HL-60/S4 treated with retinoic acid at 250 ng/mL for 4 days and 3 days (cell line): Measurements from ENCODE around the gene CTAGE6.
"Not testable (repeated sequence)": the region's sequence is repeated elsewhere in the genome, so short reads cannot be mapped to it uniquely, and the experiment has no call there.

ENCODE experiments used
- in situ Hi-C: fragments of 300-500 bp; cut with MboI; formaldehyde crosslinking; loops from 2 replicates; pipeline ENCODE4 v1.7.0; 2022; ENCODE audit warnings: low sequenced_read_pairs

CTAGE6 gene, protein sequence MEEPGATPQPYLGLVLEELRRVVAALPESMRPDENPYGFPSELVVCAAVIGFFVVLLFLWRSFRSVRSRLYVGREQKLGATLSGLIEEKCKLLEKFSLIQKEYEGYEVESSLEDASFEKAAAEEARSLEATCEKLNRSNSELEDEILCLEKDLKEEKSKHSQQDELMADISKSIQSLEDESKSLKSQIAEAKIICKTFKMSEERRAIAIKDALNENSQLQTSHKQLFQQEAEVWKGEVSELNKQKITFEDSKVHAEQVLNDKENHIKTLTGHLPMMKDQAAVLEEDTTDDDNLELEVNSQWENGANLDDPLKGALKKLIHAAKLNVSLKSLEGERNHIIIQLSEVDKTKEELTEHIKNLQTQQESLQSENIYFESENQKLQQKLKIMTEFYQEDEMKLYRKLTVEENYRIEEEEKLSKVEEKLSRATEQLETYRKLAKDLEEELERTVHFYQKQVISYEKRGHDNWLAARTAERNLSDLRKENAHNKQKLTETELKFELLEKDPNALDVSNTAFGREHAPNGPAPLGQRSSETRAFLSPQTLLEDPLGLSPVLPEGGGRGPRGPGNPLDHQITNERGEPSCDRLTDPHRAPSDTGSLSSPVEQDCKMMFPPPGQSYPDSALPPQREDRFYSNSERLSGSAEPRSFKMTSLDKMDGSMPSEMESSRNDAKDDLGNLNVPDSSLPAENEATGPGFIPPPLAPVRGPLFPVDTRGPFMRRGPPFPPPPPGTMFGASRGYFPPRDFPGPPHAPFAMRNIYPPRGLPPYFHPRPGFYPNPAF

DNA sequence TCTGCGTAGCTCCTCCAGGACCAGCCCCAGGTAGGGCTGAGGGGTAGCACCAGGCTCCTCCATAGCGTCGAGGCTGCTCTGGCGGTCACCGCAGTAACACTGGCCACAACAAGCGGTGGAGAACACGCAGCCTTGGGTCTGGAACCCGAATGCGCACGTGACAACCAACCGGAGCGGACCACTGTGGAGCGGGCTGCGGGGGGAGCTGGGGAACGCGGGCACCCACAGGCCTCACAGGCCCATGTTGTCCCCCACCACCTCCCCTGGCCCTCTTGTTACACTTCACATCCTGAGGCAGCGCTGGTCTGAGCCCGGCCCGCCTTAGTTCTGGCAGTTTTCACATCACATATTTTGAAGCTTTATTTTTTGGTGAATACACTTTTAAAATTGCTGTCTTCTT lies at the start of gene CTAGE6:
Gene CTAGE6 (minus strand): TSS at position 101 of the 400 bp plus-strand sequence. CDS start 38 bp downstream, at position 63.
- in situ Hi-C loops = not testable (repeated sequence)

DNA sequence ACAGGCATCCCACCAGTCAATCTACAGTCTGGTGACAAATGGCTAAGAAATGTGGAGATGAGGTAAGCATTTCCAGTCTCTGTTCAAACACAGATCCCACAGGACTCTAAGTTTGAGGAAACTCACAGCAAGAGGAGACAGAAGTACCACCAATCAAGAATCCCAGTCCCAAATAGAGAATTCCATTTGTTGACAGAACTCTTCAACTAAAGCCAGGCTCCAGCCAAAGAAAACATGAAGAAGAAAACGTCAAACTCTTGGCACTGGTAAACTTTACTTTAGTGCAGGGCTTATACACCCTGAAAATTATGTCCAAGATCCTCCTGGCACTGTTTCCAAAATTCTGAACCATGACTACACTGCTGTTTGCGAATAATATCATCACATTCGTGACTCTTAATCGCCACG lies 49.2 kb upstream of the CTAGE6 start:
- in situ Hi-C loops = not testable (repeated sequence)

DNA sequence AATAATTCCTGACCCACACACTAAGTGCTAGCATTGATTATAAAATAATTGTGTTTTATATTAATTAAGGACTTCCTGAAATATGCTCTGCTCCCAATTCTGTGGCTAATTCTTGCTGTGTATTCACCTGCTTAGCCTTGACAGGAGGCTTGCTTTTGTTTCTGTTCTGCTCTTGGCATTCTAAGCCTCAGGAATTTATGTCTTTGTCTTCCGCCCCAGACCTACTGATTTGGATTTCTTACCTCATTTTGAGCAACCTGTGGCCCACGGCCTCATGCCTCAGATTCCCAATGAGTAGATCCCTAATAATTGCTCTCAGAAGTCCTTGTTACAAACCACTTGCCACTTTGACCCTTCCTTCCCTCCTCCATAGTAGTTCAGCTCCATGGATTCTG lies 40.4 kb upstream of the CTAGE6 start:
- in situ Hi-C loops = not testable (repeated sequence)

DNA sequence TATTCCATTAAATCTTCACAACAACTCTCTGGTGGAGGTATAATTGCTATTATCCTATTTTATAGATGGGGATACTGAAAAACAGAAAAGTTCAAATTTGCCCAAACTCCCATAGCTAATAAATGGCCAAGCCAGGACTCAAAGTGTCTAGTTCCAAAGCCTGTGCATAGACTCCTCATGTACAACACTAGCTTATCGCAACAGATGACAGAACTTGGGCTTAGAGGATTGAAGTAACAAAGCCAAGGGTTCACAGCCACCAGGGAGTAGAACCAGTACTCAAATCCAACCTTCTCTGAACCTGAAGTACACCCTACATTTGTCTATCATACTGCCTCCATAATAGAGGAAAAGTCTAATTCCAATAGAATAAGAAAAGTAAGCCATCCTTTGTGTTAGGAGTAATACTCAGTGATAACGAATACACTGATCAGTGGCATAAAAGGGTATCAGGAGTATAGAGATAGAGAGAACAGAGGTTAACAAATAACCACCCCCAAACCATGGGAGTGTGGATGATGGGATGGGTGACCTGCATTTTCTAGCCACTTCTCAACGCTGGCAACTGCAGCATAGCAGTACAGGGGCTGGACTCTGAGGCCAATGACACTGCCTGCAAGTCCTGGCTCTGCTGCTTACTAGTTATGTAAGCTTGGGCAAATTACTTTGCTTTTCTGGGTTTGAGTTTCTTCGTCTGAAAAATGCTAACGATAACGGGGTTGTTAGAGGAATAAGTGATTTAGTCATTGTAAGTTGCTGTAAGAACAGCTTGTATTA lies 39.8 kb upstream of the CTAGE6 start:
- in situ Hi-C loops = not testable (repeated sequence)

DNA sequence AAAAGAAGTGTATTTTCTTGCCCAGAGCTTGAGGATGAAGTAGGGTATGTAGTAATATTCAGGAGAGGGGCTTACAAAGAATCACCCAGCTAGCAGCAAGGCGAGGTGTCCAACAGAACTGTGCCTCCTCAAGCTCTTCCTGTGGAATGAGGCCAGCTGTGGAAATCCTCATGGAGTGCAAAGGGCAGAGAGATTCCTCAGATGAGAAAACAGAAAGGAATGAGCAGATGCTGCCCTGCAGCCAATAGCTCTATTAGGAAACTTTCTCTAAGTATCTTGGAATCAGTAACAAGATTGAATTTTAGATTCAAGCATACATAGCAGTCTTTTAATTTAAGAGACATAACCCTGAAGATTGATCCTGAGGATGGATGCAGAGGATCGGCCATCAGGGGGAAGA lies 38.2 kb upstream of the CTAGE6 start:
- in situ Hi-C loops = not testable (repeated sequence)

DNA sequence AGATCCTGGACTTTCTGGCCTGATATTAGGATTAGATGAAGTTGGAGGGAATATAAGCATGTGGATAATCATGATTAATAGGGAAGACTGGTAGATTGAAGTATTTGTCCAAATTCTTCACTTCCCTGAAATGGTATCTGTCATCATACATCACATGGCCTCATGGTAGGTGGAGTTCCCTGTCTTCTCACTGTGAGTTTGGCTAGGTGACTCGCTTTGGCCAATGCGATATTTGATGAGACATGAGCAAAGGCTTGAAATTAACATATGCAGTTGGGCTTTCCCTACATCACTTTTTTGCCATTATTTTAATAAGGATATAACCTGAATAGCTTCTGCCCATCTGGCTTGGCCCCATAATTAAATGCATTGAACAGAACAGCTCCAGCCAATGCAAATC lies 35.1 kb upstream of the CTAGE6 start:
- in situ Hi-C loops = not testable (repeated sequence)

DNA sequence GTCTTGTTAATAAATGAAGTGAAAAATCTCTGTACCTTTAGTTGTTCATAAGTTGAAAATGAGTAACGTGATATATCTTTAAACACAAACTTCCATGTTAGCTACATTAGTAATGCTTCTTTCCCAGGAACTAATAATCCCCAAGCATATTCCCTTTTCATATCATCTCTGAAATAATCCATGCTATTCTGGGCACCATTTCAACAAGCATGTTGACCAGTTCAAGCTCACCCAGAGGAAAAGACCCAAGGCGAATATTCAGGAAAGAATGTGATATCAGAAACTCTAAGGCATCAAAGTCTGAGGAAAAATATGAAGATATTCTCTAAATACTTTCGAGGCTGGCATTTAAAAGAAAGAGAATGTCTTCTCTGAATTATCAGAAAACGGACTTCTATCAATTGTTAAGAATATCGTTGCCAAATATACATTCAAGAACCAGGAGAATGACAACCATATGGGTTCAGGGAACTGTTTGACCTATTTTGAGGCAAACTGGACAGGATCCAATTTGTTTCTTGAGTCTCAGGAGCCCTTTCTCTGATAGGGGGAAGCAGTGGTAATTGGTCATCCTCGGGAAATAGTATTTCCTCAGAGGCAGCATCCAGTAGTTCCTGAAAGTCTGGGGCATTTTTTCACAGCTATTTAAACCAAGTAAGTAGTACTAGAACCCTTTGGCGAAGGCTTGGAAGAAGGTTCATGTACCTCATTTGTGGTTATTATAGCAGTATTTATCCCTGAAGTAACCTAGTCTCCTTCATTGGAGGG lies 28.1 kb upstream of the CTAGE6 start:
- in situ Hi-C loops = not testable (repeated sequence)

DNA sequence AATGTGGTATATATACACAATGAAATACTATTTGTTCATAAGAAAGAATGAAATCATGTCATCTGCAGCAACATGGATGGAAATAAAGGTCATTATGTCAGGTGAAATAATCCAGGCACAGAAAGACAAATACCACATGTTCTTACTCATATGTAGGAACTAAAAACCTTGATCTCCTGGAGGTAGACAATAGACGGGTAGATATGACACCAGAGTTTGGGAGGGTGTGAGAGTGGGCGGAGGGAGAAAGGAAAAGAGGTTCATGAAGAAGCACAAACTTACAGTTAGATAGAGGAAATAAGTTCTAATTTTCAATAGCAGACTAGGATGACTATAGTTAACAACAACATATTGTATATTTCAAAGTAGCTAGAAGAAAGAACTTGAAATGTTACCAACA lies 22.1 kb upstream of the CTAGE6 start:
- in situ Hi-C loops = not testable (repeated sequence)

DNA sequence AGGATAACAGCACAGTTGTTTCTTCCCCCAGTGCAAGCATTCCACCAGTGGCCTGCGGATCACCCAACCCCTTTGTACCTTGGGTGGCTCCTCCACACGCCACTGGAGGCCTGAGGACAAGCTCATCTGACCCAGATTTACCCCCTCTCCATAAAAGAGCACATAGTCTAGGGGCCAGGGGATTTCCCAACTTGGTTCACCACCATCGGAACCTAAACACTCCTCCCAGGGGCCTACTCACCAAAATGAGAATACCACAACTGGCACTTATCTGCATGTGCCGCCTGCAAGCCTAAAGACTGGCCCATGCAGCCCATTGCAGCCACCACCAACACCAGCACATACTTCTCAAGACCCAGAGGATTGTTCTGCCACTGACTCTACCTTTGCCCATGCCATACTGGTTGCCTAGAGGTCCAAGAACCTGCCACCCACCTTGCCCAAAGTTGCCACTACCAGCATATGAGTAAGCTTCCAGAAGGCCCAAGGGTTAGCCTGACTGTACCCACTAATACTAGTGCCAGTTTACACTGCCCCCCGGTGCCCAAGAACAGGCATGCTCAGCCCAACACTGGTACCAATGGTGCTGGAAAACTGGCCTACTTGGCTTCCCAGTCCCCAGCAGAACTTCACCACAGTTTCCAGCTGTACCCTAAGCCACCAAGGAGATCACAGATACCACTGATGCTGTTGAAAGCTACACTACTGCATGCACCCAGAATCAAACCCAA lies 15.4 kb upstream of the CTAGE6 start:
- in situ Hi-C loops = not testable (repeated sequence)

DNA sequence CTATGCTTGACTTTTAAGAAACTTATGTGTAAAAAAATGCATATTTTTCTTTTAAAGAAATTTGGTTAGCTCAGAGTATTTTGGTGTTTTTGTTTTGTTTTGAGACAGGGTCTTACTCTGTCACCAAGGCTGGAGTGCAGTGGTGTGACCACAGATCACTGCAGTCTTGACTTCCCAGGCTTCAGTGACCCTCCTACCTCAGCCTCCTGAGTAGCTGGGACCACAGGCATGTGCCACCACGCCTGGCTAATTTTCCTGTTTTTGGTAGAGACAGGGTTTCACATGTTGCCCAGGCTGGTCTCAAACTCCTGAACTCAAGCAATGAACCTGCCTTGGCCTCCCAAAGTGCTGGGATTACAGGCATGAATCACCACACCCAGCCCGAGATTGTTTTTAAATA lies 10.0 kb upstream of the CTAGE6 start:
- in situ Hi-C loops = not testable (repeated sequence)

DNA sequence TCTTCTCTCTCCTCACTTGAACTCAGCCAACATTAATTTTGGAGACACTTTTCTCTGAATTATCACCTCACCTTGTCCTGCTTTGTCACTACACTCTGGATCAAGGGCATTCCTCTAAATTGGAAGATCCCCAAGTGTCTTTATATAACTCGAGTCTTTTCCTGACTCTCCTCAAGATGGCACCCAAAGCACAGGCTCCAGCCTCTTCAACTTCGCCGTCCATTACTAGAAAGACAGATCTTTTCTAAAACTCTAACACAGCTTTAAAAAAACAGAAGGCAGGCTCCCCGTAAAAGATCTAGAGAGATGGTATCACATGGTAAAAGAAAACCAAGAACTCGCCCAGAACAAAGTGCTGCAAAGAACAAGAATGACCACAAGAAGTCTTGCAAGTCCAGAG lies 8.2 kb upstream of the CTAGE6 start:
- in situ Hi-C loops = not testable (repeated sequence)

DNA sequence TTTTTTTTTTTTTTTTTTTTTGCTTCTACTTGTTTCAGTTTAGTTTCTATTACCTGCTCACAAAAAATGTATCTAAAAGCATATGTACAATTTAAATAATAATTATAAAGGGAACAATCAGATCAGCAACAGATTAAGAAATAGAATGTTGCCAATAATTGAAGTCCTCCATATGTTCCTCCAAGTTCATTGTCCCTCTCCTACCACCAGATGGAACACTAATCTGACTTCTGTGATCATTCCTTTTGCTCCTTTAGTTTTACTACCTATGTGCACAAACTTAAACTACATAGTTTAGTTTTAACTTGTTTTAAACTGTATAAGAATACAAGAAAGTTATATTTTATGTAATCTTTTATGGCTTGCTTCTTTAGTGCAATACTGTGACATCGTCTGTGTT lies 5.6 kb upstream of the CTAGE6 start:
- in situ Hi-C loops = not testable (repeated sequence)

DNA sequence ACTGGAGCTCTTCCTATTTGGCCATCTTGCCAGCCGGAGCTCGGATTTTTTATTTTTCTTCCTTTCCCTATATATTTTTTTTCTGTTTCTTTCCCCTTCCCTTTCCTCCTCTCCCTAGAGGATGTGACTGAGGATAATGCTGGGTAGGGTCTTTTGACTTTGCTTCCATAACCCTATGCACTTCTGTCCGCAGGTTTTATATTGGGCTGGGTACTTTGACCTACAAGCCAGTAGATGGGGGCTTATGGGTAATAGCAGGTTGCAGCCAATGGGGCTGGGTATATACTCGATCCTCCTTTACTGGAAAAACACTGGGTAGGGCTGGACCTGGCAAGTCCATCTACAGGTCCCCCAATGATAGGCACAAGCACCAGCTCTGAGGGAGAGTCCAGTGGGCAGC lies 12.2 kb downstream of the CTAGE6 start:
- in situ Hi-C loops = not testable (repeated sequence)

DNA sequence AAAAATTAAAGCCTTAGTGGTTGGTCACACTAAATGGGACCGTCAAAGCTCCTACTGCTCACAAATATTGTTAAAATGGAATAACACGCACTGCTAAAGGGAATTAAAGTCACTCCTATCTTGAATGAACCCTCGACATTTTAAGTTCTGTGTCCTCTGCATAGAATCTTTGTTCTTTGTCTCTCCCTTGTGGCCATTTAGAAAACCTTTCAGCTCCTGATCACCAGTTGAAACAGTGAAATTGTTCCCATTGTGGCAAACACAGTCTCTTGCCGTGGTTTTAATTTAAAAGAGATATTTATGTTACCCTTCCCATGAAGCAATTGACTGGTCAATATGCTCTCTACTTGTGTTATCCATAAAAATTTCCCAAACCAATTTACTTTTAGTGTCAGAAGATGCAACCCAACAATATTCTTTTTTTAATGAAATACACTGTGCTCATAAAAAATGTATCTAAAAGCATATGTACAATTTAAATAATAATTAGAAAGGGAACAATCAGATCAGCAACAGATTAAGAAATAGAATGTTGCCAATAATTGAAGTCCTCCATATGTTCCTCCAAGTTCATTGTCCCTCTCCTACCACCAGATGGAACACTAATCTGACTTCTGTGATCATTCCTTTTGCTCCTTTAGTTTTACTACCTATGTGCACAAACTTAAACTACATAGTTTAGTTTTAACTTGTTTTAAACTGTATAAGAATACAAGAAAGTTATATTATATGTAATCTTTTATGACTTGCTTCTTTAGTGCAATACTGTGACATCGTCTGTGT lies 20.3 kb downstream of the CTAGE6 start:
- in situ Hi-C loops = not testable (repeated sequence)

DNA sequence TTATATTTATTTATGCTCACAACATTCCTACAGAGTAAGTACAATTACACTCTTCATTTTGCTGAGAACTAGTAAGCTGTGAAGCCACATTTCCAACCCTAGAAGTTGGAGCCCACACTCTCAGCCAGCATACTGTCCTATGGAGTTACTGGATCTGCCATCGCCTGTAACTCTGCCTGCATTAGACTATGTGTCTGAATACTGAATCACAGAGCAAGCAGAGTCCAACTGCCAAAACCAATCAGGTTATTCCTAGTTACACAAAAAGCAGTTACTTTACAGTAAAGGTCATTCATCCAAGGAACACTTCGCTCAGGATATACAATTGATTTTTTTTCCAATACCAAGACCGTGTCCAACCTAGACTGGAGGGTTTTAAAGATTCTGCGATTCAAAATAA lies 21.5 kb downstream of the CTAGE6 start:
- in situ Hi-C loops = no loop called here

DNA sequence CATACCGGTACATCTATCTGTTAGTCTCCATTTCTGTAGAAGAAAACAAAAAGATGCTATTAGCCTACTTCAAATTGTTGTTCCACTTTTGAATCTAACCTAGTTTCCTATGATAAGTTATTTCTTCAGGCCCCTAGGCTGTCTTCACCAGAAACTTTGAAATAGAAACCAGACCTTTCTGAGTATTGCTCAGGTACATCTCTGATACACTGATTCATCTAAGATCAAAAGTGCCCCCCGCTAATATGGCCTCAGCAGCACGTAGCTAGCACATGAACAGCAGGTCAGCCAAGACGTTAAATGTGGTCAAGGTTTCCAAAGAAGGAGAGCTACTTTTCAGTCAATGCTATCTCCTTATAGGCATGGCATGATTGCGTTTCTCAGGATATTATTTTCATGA lies 23.6 kb downstream of the CTAGE6 start:
- in situ Hi-C loops = no loop called here

DNA sequence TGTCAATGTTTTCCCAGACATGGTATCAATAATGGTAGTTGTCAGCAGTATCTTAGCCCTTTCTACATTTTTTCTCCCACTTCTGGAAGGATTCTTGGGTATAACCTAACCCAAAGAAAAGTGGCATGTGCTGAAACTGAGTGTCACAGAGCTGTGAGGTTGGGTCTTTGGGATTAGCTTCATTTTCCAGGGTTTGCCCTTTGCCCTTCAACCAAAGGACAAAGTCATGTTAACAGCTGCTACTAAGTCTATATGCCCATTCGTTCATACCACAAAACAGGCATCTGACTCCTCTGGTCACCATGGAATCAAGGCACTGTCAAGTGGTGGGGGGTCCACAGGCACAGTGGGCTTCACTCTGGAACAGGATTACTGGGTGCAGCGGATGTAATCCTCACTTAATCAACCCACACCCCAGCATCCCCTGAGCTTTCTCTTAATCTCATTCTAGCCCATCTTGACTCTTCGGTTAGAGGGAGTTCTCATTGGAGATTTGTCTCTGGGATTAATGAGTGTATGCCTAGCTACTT lies 29.1 kb downstream of the CTAGE6 start:
- in situ Hi-C loops = no loop called here

DNA sequence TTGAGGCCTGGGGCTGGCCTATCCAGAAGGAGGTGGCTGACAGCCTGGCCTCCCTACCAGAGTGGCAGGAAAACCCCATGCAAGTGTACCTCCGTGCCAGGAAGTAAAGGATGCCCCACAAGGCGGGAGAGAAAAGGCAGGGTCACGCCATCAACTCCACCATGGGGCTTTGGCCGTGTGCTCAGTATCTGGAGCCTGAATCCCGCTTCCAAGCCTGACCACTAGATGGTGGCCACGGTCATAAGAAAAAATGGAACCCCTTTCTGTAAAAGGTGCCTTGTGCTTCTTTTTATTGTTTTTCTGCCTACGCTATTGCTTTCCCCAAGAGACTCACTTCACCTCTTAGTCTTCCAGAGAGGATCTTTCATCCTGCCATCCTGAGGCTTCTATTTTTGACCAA lies 29.9 kb downstream of the CTAGE6 start:
- in situ Hi-C loops = not testable (repeated sequence)

DNA sequence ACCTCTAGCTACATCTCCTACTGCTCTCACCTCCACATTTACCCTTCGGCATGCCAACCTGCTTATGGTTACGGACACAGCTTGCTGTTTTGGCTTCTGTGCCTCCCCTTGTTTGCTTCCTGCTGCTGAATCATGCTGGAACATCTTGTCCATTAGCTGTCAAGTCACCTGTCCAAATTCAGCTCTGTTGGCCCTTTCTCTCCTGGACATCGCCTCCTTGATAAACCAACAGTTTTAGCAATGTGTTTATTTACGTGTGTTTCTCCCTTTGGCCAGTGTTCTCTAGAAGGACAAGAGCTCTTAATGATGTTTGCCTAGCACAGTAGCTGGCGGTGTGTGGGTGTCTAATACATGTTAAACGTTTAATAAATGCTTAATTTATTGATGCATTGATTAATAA lies 31.4 kb downstream of the CTAGE6 start:
- in situ Hi-C loops = not testable (repeated sequence)
